Parathyroid adenoma (tissue), 2 donors: ENCODE measurements around the gene HHEX.

Source experiments
- H2AFZ ChIP-seq: fragments of 300-600 bp; sonication (generic); one replicate; pipeline ENCODE4 v1.7.0; 2017; ENCODE audit warnings: antibody characterized with exemption, mild to moderate bottlenecking
- H3K27ac ChIP-seq: fragments of 300-600 bp; sonication (generic); one replicate; pipeline ENCODE4 v1.7.0; 2017
- H3K27me3 ChIP-seq: fragments of 300-600 bp; sonication (generic); one replicate; pipeline ENCODE4 v1.7.0; 2017; ENCODE audit warnings: low read length; ENCODE audit not compliant: control insufficient read depth, insufficient read depth
- H3K36me3 ChIP-seq: fragments of 300-600 bp; sonication (generic); one replicate; pipeline ENCODE4 v1.7.0; 2017; ENCODE audit warnings: low read length; ENCODE audit not compliant: control insufficient read depth, insufficient read depth
- H3K4me1 ChIP-seq: fragments of 300-600 bp; sonication (generic); one replicate; pipeline ENCODE4 v1.7.0; 2017; ENCODE audit warnings: control low read depth
- H3K4me2 ChIP-seq: fragments of 300-600 bp; sonication (generic); one replicate; pipeline ENCODE4 v1.7.0; 2017; ENCODE audit warnings: low read length
- H3K4me3 ChIP-seq: fragments of 300-600 bp; sonication (generic); one replicate; pipeline ENCODE4 v1.7.0; 2017; ENCODE audit warnings: low read depth, low read length
- H3K79me2 ChIP-seq: fragments of 300-600 bp; sonication (generic); one replicate; pipeline ENCODE4 v1.7.0; 2017; ENCODE audit warnings: control low read depth
- H3K9ac ChIP-seq: fragments of 300-600 bp; sonication (generic); one replicate; pipeline ENCODE4 v1.7.0; 2017; ENCODE audit warnings: mild to moderate bottlenecking
- H3K9me3 ChIP-seq: fragments of 300-600 bp; sonication (generic); one replicate; pipeline ENCODE4 v1.7.0; 2017; ENCODE audit warnings: low read length; ENCODE audit not compliant: control insufficient read depth
- CTCF ChIP-seq: fragments of 300-600 bp; sonication (generic); IDR thresholded peaks from one replicate; pipeline ENCODE4 v1.7.0; 2017; ENCODE audit warnings: antibody characterized with exemption, mild to moderate bottlenecking
- donor health status: primary hyperparathyroidism.

The HHEX gene

GRCh38 chr10:92702301-92702916 is 12.7 kb downstream of the HHEX start:
- H3K79me2 ChIP-seq: no peaks in the 10 kb centered on the region
- H2AFZ ChIP-seq: no peak overlapping the region
- no peak overlapping the region for H3K27ac ChIP-seq
- H3K4me2 ChIP-seq: no peak overlapping the region
- no peak overlapping the region for H3K9ac ChIP-seq
- peaks cover 7% of the 10 kb centered on the region for H3K4me1 ChIP-seq
- no peak overlapping the region for H3K4me3 ChIP-seq
- no peak for TF ChIP-seq CTCF
- no peaks in the 10 kb centered on the region for H3K9me3 ChIP-seq
- peaks cover 2% of the 10 kb centered on the region for H3K27me3 ChIP-seq
- no peaks in the 10 kb centered on the region for H3K36me3 ChIP-seq

- Histone ChIP-seq H3K9me3 (no peaks in the 10 kb centered on the region), H3K4me1 (no peaks in the 10 kb centered on the region), H3K9ac (no peak overlapping the region), H3K4me3 (no peak overlapping the region), H2AFZ (no peak overlapping the region), H3K36me3 (no peaks in the 10 kb centered on the region), H3K79me2 (no peaks in the 10 kb centered on the region), H3K27ac (no peak overlapping the region), H3K27me3 (no peaks in the 10 kb centered on the region), H3K4me2 (no peak overlapping the region)
- TF ChIP-seq CTCF: no peak
Observed at GRCh38 chr10:92712016-92712889, 22.5 kb downstream of the HHEX start.

GRCh38 chr10:92714152-92714845 is 24.5 kb downstream of the HHEX start:
- TF ChIP-seq CTCF: no peak
- no peak overlapping the region for H3K4me3 ChIP-seq
- H3K4me2 ChIP-seq: no peak overlapping the region
- no peaks in the 10 kb centered on the region for H3K4me1 ChIP-seq
- H3K27me3 ChIP-seq: no peaks in the 10 kb centered on the region
- H3K9me3 ChIP-seq: no peaks in the 10 kb centered on the region
- H3K9ac ChIP-seq: no peak overlapping the region
- H2AFZ ChIP-seq: no peak overlapping the region
- H3K36me3 ChIP-seq: no peaks in the 10 kb centered on the region
- no peaks in the 10 kb centered on the region for H3K79me2 ChIP-seq
- H3K27ac ChIP-seq: no peak overlapping the region

- H2AFZ ChIP-seq: no peak overlapping the region
- no peak overlapping the region for H3K27ac ChIP-seq
- H3K4me1 ChIP-seq: no peaks in the 10 kb centered on the region
- H3K27me3 ChIP-seq: no peaks in the 10 kb centered on the region
- H3K36me3 ChIP-seq: no peaks in the 10 kb centered on the region
- H3K9me3 ChIP-seq: no peaks in the 10 kb centered on the region
- H3K9ac ChIP-seq: no peak overlapping the region
- no peak overlapping the region for H3K4me2 ChIP-seq
- no peak overlapping the region for H3K4me3 ChIP-seq
- H3K79me2 ChIP-seq: no peaks in the 10 kb centered on the region
- TF ChIP-seq CTCF: no peak
Observed at GRCh38 chr10:92714872-92715271, 25.1 kb downstream of the HHEX start.
